GM12878 (cell line): ENCODE measurements around the gene CLINT1. TPM values are rescaled to one million over a fixed set of nuclear protein-coding genes. Genes with fewer than 3 reads are reported as not detected.
A peak's percentile ranks its signal among the peaks of the same experiment; 100 is the strongest.

Experiments used
- ATF7 ChIP-seq: fragments of 450-650 bp; IDR thresholded peaks from 2 replicates; pipeline ENCODE4 v1.6.1; 2016; ENCODE audit warnings: low read depth, mild to moderate bottlenecking
- CHD2 ChIP-seq: IDR thresholded peaks from 2 replicates; pipeline ENCODE4 v1.6.1; 2011; ENCODE audit warnings: low read depth, low read length, improper control_type of control experiment, borderline replicate concordance
- FOXM1 ChIP-seq: IDR thresholded peaks from 2 replicates; pipeline ENCODE4 v1.6.1; 2012; ENCODE audit warnings: low read depth, mild to moderate bottlenecking, inconsistent platforms, low read length, moderate library complexity
- GATAD2B ChIP-seq: fragments of 450-650 bp; conservative IDR thresholded peaks from 2 replicates; pipeline ENCODE4 v1.6.1; 2017; ENCODE audit warnings: low read depth, mild to moderate bottlenecking, moderate library complexity
- IKZF1 ChIP-seq: fragments of 450-650 bp; conservative IDR thresholded peaks from 2 replicates; pipeline ENCODE4 v1.6.1; 2017; ENCODE audit warnings: antibody characterized with exemption, mild to moderate bottlenecking
- MEF2B ChIP-seq: fragments of 450-650 bp; IDR thresholded peaks from 2 replicates; pipeline ENCODE4 v1.6.1; 2018; ENCODE audit warnings: mild to moderate bottlenecking, moderate library complexity; ENCODE audit not compliant: partially characterized antibody, poor library complexity, severe bottlenecking
- MTA2 ChIP-seq: fragments of 450-650 bp; IDR thresholded peaks from 2 replicates; pipeline ENCODE4 v1.6.1; 2016; ENCODE audit warnings: low read depth, mild to moderate bottlenecking, moderate library complexity
- NBN ChIP-seq: fragments of 450-650 bp; IDR thresholded peaks from 2 replicates; pipeline ENCODE4 v1.6.1; 2016
- NR2C1 ChIP-seq: fragments of 450-650 bp; IDR thresholded peaks from 2 replicates; pipeline ENCODE4 v1.6.1; 2017; ENCODE audit warnings: antibody characterized with exemption, mild to moderate bottlenecking, moderate library complexity
- RAD21 ChIP-seq: IDR thresholded peaks from 2 replicates; pipeline ENCODE4 v1.6.1; 2011; ENCODE audit warnings: mild to moderate bottlenecking, low read depth, low read length, moderate library complexity; ENCODE audit not compliant: insufficient read depth
- RAD51 ChIP-seq: fragments of 450-650 bp; IDR thresholded peaks from 2 replicates; pipeline ENCODE4 v1.6.1; 2016; ENCODE audit warnings: moderate library complexity, mild to moderate bottlenecking, inconsistent platforms
- SKIL ChIP-seq: fragments of 450-650 bp; IDR thresholded peaks from 2 replicates; pipeline ENCODE4 v1.6.1; 2017; ENCODE audit warnings: mild to moderate bottlenecking, low read depth, inconsistent platforms; ENCODE audit not compliant: poor library complexity, severe bottlenecking
- TCF12 ChIP-seq: IDR thresholded peaks from 2 replicates; pipeline ENCODE4 v1.6.1; 2011; ENCODE audit warnings: low read depth, mild to moderate bottlenecking, low read length
- ZBTB40 ChIP-seq: fragments of 450-650 bp; IDR thresholded peaks from 2 replicates; pipeline ENCODE4 v1.6.1; 2016; ENCODE audit warnings: mild to moderate bottlenecking, moderate library complexity, borderline replicate concordance
- ZNF217 ChIP-seq: fragments of 450-650 bp; IDR thresholded peaks from 2 replicates; pipeline ENCODE4 v1.6.1; 2017; ENCODE audit warnings: antibody characterized with exemption, mild to moderate bottlenecking
- ZNF384 ChIP-seq: IDR thresholded peaks from 2 replicates; pipeline ENCODE4 v1.6.1; 2012; ENCODE audit warnings: low read depth, mild to moderate bottlenecking, low read length, improper control_type of control experiment, borderline replicate concordance
- polyA plus RNA-seq, 11 experiments: library from polyadenylated mRNA; depleted of rRNA in 4 of 11; unstranded in 6 of 11; stranded (reverse) in 5 of 11; fragments of >200 nt; fragmentation: Nextera tagmentation in 4 of 11; fragmentation: Illumina TruSeq in 1 of 11; extraction: Ambion mirVana in 4 of 11; extraction: Trizol in 1 of 11; gene quantifications; 1 replicate in 1 of 11; 2 replicates in 10 of 11; pipeline versions ENCODE4 v1.2.1 to v1.2.3, GENCODE V29; 2011 to 2016; ENCODE audit warnings: inconsistent platforms in 2 of 11, missing spikeins in 2 of 11, low read depth in 1 of 11
- total RNA-seq, 4 experiments: library from RNA; depleted of rRNA in 3 of 4; stranded (reverse); fragments of >200 nt in 3 of 4; fragmentation: Illumina TruSeq in 1 of 4; extraction: Trizol in 1 of 4; gene quantifications; 2 replicates each; pipeline versions ENCODE4 v1.2.1 to v1.2.3, GENCODE V29; 2013 to 2021
- TF ChIP-seq, protein P1 (sequence below): IDR thresholded peaks from 2 replicates; pipeline ENCODE4 v1.6.1; 2011; ENCODE audit warnings: low read depth, mild to moderate bottlenecking, low read length, moderate library complexity, borderline replicate concordance; ENCODE audit errors: extremely low read depth
- TF ChIP-seq, protein P2 (sequence below): fragments of 450-650 bp; IDR thresholded peaks from 2 replicates; pipeline ENCODE4 v1.6.1; 2017; ENCODE audit warnings: mild to moderate bottlenecking, moderate library complexity

Gene CLINT1
- total and polyA plus RNA-seq, 10 of the 15 experiments (the other 5 are each of a cell fraction or from before 2014, with no cell fraction given) = 30.0 to 136 (median 105) TPM

- TF ChIP-seq ZBTB40 = peak; percentile 25; the same call in 1 of the 2 replicates
- no peak for TF ChIP-seq CHD2
- no peak for TF ChIP-seq ZNF217
- TF ChIP-seq NBN = no peak
- no peak for TF ChIP-seq TCF12
- peak; percentile 15; the same call in 1 of the 2 replicates for TF ChIP-seq NR2C1
- peak; percentile 29 for TF ChIP-seq SKIL
- TF ChIP-seq MEF2B = no peak
- TF ChIP-seq IKZF1 = peak; percentile 69
- peak; percentile 12; the same call in 1 of the 2 replicates for TF ChIP-seq ZNF384
- TF ChIP-seq RAD51 = 0 out of 2 replicates have a peak, but pooled peaks have one; percentile 11
- TF ChIP-seq FOXM1 = no peak
- peak; percentile 18; the same call in 1 of the 2 replicates for TF ChIP-seq GATAD2B
- TF ChIP-seq ATF7 = peak; percentile 35; the same call in 1 of the 2 replicates
- TF ChIP-seq, protein P1, sequence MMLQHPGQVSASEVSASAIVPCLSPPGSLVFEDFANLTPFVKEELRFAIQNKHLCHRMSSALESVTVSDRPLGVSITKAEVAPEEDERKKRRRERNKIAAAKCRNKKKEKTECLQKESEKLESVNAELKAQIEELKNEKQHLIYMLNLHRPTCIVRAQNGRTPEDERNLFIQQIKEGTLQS = no peak
- TF ChIP-seq RAD21 = no peak
- peak; percentile 85 for TF ChIP-seq MTA2
- TF ChIP-seq, protein P2, sequence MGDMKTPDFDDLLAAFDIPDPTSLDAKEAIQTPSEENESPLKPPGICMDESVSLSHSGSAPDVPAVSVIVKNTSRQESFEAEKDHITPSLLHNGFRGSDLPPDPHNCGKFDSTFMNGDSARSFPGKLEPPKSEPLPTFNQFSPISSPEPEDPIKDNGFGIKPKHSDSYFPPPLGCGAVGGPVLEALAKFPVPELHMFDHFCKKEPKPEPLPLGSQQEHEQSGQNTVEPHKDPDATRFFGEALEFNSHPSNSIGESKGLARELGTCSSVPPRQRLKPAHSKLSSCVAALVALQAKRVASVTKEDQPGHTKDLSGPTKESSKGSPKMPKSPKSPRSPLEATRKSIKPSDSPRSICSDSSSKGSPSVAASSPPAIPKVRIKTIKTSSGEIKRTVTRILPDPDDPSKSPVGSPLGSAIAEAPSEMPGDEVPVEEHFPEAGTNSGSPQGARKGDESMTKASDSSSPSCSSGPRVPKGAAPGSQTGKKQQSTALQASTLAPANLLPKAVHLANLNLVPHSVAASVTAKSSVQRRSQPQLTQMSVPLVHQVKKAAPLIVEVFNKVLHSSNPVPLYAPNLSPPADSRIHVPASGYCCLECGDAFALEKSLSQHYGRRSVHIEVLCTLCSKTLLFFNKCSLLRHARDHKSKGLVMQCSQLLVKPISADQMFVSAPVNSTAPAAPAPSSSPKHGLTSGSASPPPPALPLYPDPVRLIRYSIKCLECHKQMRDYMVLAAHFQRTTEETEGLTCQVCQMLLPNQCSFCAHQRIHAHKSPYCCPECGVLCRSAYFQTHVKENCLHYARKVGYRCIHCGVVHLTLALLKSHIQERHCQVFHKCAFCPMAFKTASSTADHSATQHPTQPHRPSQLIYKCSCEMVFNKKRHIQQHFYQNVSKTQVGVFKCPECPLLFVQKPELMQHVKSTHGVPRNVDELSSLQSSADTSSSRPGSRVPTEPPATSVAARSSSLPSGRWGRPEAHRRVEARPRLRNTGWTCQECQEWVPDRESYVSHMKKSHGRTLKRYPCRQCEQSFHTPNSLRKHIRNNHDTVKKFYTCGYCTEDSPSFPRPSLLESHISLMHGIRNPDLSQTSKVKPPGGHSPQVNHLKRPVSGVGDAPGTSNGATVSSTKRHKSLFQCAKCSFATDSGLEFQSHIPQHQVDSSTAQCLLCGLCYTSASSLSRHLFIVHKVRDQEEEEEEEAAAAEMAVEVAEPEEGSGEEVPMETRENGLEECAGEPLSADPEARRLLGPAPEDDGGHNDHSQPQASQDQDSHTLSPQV = no peak
These were observed 974 bp downstream of the CLINT1 start (continued) for GRCh38 chr5:157857816-157858526.
